RCC 7860 (cell line): ENCODE measurements around the gene TMEM255B.
"Not testable (repeated sequence)": the region's sequence is repeated elsewhere in the genome, so short reads cannot be mapped to it uniquely, and the experiment has no call there.

ENCODE experiments used
- DNase-seq: peaks from one replicate; pipeline ENCODE4 v3.0.0-alpha.2; 2015; ENCODE audit warnings: low spot score
- FAIRE-seq: peaks from 2 replicates; lab custom pipeline; 2012; peaks lifted over from hg19 to GRCh38; lab: Jason Lieb, UNC

Gene TMEM255B

DNA sequence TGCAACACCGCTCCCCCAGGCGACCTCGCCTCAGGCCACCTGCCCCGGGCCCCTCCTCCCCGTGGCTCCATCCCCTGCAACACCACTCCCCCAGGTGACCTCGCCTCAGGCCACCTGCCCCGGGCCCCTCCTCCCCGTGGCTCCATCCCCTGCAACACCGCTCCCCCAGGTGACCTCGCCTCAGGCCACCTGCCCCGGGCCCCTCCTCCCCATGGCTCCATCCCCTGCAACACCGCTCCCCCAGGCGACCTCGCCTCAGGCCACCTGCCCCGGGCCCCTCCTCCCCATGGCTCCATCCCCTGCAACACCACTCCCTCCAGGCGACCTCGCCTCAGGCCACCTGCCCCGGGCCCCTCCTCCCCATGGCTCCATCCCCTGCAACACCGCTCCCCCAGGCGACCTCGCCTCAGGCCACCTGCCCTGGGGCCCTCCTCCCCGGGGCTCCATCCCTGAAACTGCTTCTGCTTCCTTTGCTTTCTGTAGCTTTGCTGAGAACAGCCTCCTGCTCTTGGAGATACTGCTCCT lies 71.5 kb downstream of the TMEM255B start:
- not testable (repeated sequence) for FAIRE-seq, DNase-seq

DNA sequence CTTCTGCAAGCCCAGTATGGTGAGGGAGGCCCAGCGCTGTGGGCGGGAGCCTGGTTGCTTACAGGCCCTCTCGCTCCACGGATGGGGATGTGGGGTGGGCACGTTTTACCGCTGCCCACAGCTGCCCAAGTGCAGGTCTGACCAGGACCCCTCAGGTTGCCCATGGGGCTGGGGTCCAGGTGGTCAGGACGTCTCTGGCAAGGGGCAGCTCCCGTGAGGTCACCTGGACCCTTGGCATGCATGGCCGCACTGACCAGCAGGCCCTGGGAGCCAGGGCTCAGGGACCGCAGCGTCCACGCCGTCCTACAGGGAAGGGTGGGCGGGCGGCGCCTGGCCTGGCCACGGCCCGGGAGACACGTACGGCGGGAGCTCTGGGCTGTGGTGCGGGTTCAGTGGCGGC lies 72.0 kb downstream of the TMEM255B start:
- FAIRE-seq: no peak
- no peak for DNase-seq

DNA sequence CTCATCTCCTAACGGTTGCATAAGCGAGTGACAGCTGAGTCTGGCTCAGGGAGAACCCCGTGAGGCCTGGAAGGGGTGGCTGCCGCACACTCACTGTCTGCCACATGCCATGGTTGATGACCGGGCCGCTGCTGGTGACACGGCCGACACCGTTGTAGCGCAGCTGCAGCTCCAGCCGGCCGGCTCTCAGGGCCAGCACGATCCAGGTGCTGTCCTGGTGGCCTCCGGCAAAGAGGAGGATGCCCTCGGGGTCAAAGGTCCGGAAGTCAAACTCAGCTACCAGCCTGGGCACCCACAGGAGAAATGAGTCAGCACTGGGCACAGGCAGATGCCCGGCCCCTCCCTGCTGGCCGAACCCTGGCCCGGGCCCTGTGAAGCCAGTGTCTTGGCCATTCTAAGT lies 73.2 kb downstream of the TMEM255B start:
- DNase-seq: peak; percentile 57
- no peak for FAIRE-seq

DNA sequence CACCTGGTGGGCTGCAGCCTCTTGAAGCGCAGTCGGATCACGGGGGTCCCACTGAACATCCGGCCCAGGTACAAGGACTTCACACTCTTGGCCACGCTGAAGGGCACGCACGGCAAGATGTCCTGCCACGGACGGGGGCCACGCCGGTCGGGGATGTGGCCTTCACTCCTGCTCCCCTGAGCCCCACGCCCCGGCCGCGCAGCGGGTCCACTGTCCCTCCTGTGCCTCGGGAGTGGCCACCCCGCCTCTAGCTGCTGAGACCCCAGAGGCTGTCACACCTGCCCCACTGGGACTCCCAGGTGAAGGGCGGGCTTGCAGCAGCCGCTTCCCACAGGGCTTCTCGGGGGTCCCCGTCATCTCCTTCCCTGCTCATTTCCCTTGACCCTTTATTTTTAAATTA lies 73.6 kb downstream of the TMEM255B start:
- FAIRE-seq: no peak

DNA sequence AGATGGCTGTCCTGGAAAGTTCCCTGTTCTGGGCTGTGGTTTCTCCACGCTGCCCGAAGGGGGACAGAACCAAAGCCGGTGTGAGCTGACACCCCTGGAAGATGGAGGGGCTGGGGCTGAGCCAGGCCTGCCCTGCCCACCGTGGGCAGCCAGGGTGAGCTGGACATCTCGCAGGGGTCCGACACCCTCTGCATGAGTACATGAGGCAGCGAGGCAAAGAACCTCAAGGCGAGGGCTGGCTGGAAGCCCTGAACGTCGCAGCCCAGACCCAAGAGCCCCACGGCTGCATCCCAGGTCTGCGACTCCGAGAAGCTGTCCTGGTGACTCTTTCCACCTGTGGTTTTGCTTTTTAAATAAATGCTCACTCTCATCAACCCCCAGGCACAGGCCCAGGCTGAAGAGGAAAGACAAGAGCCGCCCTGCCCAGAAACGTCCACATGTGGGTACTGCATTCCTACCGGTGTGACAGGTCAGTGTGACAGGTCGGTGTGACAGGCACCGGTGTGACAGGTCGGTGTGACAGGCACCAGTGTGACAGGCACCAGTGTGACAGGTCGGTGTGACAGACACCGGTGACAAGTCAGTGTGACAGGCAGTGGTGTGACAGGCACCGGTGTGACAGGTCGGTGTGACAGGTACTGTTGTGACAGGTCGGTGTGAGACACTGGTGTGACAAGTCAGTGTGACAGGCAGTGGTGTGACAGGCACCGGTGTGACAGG lies 74.2 kb downstream of the TMEM255B start:
- DNase-seq (no peak), FAIRE-seq (no peak)

More for the DNA sequence above, 73.6 kb downstream of the TMEM255B start:
- no peak for DNase-seq

DNA sequence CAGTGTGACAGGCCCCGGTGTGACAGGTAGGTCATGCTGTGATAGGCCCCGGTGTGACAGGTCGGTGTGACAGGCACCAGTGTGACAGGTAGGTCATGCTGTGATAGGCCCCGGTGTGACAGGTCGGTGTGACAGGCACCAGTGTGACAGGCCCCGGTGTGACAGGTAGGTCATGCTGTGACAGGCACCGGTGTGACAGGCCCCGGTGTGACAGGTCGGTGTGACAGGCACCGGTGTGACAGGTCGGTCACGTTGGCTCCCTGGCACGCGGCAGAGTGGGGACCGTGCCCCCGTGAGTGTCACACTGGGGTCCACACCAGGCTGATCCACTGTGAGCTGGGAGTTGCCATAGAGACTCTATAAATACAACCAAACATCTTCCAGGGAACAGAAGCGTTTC lies 75.0 kb downstream of the TMEM255B start:
- not testable (repeated sequence) for FAIRE-seq, DNase-seq

DNA sequence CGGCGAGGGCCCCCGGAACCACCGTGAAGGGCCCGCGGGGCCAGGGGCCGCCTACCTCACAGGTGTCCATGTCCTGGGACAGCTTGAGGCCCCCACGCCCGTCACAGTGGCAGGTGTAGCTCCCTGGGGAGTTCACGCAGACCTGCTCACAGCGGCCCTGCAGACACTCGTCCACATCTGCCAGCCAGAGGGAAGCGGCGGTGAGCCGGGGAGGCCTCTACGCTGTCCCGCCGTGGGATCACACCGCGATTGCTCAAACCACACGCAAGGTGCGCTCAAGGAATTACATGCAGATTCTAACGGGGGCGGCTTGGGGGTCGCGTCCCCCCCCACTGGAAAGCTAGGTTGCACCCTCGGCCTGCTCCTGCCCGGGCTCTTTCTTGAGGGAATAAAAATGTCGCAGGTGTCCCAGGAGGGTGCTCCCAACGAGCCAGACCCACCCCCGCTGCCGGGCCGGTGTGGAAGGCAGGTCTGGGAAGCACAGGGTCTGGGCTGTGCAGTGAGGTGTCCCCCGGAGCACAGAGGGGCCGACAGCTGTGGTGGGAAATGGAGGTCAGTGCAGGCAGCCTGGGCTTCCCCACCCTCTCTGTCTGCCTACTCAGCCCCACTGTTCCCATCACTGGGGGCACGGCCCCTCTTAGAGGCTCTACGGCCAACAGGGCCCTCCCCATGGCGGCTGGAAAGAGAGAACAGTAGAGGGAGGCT lies 75.6 kb downstream of the TMEM255B start:
- FAIRE-seq (no peak), DNase-seq (no peak)

DNA sequence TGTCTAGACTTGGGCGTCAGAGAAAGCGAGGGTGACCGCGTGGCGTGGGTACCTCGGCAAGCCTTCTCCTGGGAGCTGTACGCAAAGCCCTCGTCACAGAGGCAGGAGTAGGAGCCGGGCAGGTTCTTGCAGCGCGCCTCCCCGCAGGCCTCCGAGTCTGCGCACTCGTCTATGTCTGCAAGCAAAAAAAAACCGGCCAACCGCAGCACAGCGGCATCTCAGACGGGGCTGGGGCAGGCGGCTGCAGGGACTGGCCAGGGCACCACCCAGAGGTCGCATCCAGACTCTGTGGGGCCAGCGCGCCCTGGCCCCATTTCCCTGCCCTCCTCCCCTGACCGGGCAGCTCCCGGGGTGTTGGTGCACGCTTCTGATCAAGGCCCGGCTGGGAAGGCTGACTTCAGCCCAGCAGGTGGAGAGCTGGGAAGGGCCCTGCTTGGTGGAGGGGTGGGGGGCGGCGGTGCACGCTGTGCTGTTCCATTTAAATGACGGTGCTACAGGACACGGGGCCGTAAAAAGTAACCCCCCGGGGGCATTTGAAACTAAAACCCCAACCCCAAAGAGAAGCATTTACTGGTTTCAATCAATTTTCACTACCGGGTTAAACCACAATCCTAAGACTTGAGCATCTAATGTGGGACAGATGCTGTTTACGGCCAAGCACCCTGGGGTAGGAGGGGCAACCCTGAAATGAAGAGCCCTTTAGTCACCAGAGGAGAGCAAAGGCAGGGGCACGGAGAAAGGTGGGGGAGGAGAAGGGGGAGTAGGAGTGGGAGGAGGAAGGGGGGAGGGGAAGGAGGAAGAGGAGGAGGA lies 76.6 kb downstream of the TMEM255B start:
- DNase-seq: no peak

DNA sequence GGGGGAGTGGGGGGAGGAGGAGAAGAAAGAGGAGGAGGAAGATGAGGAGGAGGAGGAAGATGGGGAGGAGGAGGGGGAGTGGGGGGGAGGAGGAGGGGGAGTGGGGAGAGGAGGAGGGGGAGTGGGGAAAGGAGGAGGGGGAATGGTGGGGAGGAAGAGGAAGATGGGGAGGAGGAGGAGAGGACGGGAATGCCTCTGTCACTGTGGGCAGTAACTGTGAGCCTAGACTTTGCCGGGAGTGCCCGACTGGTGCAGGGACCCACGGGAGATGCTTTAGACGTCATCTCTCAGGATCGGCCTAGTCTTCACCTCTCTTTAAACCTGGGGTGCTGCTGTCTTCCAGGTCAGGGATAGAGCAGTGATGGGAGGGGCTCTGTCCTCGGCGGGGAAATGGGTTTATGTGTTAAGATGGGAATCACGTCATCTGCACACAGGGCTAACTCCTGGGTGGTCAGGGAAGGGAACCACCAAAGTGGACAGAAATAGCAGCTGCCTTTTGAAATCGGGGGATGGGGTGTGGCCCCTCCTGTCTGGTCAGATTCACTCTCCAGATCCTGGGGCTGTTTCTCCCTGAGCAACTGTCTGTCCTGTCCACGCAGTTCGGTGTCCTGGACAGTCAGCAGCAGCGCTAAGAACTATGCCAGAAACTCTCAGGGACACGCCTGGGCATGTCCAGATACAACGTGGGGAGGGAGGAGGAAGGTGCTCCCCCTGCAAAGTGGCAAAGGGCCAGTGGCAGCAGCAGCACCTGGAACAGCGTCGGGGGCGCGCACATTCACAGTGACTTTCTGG lies 77.9 kb downstream of the TMEM255B start:
- FAIRE-seq: no peak
- peak; percentile 62 for DNase-seq

More for the DNA sequence above, 76.6 kb downstream of the TMEM255B start:
- no peak for FAIRE-seq

DNA sequence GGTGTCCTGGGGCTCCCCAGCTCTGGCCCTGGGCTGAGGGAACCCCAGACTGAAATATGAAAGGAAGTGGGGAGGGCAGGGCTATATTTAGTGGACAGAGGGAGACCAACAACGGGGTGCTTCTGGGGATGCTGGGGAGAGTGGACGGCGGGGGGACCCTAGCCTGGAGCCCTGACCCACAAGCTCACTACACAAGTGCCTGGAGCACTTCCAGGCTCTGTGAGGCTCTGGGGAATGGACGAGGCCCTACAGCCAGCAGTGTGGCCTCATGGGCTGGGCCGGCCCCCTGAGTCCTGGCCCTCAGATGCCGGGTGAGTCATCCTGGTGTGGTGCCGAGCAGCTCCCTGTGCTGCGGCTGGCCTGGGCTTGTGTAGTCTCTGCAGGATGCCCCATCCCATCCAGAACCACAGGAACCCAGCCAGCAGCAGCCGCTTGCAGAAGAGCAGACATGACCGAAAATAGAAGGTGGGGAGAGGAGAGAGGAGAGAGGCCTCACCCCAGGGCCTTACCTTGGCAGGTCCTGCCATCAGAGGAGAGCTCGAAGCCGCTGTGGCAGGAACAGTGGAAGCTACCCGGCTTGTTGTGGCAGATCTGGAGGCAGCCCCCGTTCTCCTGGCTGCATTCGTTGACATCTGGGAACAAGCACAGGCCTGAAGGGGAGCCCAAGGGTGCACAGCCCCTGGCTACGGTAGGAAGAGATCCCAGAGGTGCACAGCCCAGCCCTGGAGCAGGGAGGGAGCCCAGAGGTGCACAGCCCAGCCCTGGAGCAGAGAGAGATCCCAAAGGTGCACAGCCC lies 78.7 kb downstream of the TMEM255B start:
- peak; percentile 91 for DNase-seq
- peak; percentile 83 for FAIRE-seq

DNA sequence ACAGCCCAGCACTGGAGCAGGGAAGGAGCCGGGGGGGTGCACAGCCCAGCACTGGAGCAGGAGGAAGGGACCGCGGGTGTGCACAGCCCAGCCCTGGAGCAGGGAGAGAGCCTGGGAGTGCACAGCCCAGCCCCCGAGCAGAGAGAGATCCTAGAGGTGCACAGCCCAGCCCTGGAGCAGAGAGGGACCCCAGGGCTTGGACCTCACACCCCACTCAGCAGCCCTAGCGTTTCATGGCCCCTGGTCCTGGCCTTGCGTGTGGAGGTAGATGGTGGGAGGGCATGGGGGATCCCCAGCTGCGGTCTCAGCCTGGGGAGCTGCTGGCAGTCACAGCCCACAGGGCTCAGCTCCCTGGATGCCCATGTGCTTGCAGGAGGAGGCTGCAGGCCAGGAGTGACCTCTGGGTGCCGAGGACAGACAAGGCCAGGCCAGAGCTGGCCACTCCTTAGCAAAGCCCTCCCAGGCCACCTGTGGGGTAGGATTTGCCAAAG lies 79.7 kb downstream of the TMEM255B start:
- FAIRE-seq (no peak), DNase-seq (no peak)

DNA sequence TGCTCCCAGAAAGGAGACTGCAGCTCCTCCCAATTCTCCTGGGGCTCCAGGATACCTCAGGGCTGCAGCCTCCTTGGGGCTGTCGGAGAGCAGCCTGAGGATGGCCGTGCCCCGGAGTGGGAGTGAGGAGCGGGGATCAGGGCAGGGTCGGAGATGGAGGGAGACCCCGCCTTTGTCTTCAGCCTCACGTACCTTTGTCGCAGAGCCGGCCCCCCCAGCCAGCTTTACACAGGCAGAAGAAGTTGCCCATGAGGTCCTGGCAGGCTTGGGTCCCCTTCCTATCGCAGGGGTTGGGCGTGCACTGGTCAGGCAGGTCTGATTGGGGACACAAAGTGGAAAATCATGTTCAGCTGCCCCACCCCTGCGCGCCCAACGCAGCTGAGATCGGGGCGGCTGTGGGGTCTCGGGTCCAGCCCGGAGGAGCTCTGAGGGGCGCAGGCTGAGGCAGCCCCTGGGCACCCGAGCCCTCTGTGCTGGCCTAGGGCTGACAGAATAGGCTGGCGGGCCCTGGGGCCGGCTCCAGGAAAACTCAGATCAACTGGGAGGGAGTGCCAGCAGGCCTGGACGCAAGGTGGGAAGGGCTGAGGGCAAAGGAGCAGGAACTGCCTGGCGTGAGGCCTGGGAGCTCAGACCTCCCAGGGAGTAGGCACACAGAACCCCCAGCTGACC lies 80.6 kb downstream of the TMEM255B start:
- DNase-seq: no peak
- no peak for FAIRE-seq

DNA sequence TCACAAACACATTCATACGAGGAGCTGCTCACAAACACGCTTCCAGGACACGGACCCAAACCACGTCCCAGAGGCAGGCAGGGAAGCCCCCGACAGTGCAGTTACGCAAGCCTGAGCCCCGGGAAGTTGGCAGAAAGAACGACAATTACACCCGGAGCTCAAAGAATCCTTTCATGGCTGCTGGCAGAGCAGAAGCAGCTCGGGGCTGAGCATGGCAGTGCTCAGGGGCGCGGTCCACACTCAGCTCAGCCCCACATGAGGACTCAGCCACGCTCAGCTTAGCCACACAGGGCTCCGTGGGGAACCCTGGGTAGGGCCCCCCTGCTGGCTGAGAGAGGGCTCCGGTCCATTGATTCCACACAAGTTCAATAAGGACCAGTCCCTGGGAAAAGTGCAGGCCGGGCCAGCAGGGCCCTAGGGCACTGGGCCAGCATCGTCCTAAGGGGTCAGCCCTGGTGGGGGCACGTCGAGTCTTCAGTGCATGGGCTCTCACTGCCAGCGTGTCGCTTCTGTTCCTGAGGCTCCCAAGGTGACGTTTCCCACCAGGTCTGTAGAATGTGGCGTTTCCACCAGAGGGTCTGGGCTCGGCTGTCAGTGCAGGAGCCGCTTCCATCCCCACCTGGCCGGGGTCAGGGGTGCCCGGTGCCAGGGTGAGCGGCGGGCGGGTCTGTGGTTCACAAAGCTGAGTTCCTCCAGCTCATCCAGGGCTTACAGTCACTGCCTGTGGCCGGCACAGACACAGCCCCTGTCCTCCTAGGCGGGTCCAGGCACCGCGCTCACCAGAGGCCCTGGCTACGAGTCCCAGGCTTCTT lies 81.7 kb downstream of the TMEM255B start:
- DNase-seq (no peak), FAIRE-seq (no peak)

DNA sequence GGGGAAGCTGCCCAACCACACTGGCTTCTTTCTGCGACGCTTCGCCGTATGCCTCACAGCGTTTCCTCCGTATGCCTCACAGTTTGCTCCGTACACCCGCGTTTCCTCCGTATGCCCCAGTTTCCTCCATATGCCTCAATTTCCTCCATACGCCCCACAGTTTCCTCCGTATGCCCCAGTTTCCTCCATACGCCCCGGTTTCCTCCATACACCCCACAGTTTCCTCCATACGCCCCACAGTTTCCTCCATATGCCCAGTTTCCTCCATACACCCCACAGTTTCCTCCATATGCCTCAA lies 82.3 kb downstream of the TMEM255B start:
- no peak for FAIRE-seq
- no peak for DNase-seq

DNA sequence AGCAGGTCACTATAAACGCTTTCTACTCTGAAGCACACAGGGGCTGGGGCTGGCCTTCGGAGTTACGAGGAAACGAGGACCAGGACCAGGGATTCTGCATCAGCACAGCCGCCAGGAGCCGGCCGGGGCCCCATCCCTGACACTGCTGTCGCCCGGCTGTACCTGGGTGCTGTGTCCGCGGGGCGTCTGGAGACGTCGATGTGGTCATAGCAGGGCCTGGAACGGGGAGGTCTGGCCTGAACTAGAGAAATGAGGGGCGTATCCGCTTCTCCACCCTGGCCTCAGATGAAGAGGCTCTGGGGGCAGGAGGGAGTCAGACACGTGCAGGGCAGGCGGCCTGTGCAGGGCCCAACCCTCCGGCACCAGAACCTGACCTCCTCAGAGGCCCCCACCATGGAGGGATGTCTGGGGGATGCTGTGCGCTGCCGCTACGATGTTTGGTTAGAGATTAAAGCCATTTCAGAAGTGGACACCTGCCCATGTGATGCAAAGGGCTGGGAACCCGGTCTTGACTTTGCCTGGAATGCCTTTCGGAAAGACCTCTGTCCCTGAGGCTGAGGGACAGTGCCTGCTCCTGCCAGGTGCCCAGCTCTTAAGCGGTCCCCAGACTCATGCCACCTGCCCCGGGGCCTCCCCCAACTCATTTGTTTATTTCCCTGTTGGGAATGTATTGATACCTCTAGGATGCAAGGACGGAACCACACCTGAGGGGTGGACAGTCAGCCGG lies 83.5 kb downstream of the TMEM255B start:
- no peak for DNase-seq
- no peak for FAIRE-seq

DNA sequence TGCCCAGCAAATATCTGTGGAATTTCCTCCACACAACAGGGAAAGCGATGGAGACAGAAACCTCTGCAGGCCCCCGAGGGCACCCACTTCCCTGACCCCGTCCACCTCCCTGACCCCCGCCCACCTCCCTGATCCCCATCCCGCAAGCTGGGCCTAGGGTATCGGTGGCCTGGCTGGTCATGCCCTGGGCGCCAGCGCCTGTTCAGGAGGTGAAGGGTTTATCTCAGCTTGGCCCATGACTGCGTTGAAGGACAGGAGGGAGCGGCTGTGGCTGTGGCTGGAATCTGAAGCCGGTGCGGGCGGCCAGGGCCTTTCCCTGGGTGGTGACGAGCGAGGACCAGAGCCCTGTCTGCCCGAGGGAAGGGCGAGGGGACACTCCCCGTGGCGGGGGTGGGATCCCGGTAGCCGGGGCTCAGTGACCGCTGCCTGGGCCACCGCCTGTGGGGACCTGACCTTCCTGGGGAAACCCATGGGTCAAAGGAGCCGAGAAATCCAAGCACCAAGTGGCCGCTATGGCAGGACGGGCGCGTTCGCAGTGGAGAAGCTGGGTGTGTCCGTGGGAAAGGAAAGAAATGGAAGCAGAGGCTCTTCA lies 84.1 kb downstream of the TMEM255B start:
- FAIRE-seq: no peak

DNA sequence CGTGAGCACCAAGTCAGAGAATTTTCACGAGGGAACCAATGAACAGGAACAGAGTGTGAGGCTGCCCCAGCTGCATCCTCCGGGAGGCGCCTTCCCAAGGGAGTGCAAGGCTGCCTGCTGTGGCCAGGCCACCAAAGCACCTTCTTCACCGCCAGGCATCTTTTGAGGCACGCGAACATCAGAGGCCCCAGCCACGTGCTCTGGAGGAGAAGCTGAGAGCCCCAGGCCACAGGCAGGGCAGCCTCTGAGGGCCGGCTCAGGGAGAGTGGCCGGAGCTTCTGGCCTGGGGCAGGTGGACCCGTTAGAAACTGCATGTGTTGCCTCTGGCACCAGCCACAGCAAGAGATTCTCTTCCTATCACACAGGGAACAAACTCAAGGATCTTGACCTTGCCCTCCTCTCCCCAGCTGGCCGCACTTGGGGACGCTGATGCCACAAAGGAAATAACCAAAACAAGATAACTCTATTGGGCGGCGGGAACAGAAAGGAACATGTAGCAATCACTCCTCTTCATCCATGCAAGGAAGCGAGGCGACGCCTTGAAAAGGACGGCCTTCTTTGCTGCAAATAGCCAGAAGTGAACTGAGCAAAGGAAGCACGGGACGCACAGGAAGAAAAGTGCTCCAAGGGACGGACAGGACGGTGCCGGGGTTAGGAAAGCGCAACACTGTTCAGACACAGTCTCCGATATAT lies 85.0 kb downstream of the TMEM255B start:
- no peak for FAIRE-seq

More for the DNA sequence above, 84.1 kb downstream of the TMEM255B start:
- DNase-seq: no peak

More for the DNA sequence above, 85.0 kb downstream of the TMEM255B start:
- no peak for DNase-seq
